Ishikawa (cell line): ENCODE data around the gene RNF25.

ENCODE experiments used
- CEBPB ChIP-seq: IDR thresholded peaks from 2 replicates; pipeline ENCODE4 v1.6.1; 2012
- CREB1 ChIP-seq: IDR thresholded peaks from 2 replicates; pipeline ENCODE4 v1.6.1; 2012; ENCODE audit warnings: low read depth
- EGR1 ChIP-seq: IDR thresholded peaks from 2 replicates; pipeline ENCODE4 v1.6.1; 2012
- EP300 ChIP-seq: IDR thresholded peaks from 2 replicates; pipeline ENCODE4 v1.6.1; 2012; ENCODE audit warnings: borderline replicate concordance
- FOXM1 ChIP-seq: IDR thresholded peaks from 2 replicates; pipeline ENCODE4 v1.6.1; 2012; ENCODE audit warnings: low read depth, borderline replicate concordance
- MAX ChIP-seq: IDR thresholded peaks from 2 replicates; pipeline ENCODE4 v1.6.1; 2012
- NFIC ChIP-seq: IDR thresholded peaks from 2 replicates; pipeline ENCODE4 v1.6.1; 2012
- RAD21 ChIP-seq: IDR thresholded peaks from 2 replicates; pipeline ENCODE4 v1.6.1; 2012; ENCODE audit warnings: low read depth
- REST ChIP-seq: IDR thresholded peaks from 2 replicates; pipeline ENCODE4 v1.6.1; 2012; ENCODE audit warnings: low read depth, mild to moderate bottlenecking
- TAF1 ChIP-seq: IDR thresholded peaks from 2 replicates; pipeline ENCODE4 v1.6.1; 2012; ENCODE audit warnings: low read depth, mild to moderate bottlenecking
- TCF12 ChIP-seq: IDR thresholded peaks from 2 replicates; pipeline ENCODE4 v1.6.1; 2012; ENCODE audit warnings: low read depth
- TEAD4 ChIP-seq: IDR thresholded peaks from 2 replicates; pipeline ENCODE4 v1.6.1; 2012
- USF1 ChIP-seq: IDR thresholded peaks from 2 replicates; pipeline ENCODE4 v1.6.1; 2012
- YY1 ChIP-seq: IDR thresholded peaks from 2 replicates; pipeline ENCODE4 v1.6.1; 2012; ENCODE audit warnings: low read depth
- ZBTB7A ChIP-seq: IDR thresholded peaks from 2 replicates; pipeline ENCODE4 v1.6.1; 2012; ENCODE audit warnings: low read depth

RNF25 gene

GRCh38 chr2:218626369-218626768 is 45.4 kb downstream of the RNF25 start:
- TF ChIP-seq ZBTB7A (no peak), REST (no peak)

GRCh38 chr2:218623366-218623705 is 48.5 kb downstream of the RNF25 start:
- TF ChIP-seq MAX (no peak), TAF1 (no peak), EP300 (no peak), EGR1 (no peak), YY1 (no peak), NFIC (no peak)

- TF ChIP-seq RAD21 (no peak), EGR1 (no peak), ZBTB7A (no peak), CREB1 (no peak), MAX (no peak), FOXM1 (no peak), USF1 (no peak), TEAD4 (peak; percentile 50), TAF1 (no peak), NFIC (peak; percentile 54; the same call in 1 of the 2 replicates), EP300 (no peak), TCF12 (no peak), CEBPB (no peak)
Observed at GRCh38 chr2:218622606-218623365, 49.0 kb downstream of the RNF25 start.

- TF ChIP-seq EGR1 (no peak), CREB1 (no peak), MAX (no peak), CEBPB (no peak), FOXM1 (no peak), TEAD4 (no peak), RAD21 (no peak), USF1 (no peak), ZBTB7A (no peak), TAF1 (no peak), TCF12 (no peak), REST (no peak), EP300 (no peak), NFIC (no peak), YY1 (no peak)
Observed at GRCh38 chr2:218621007-218621406, 50.8 kb downstream of the RNF25 start.

GRCh38 chr2:218618102-218618860 is 53.5 kb downstream of the RNF25 start:
- TF ChIP-seq RAD21, result peak; percentile 37
- no peak for TF ChIP-seq EP300

- no peak for TF ChIP-seq ZBTB7A
Observed at GRCh38 chr2:218615868-218616315, 55.9 kb downstream of the RNF25 start.
